ENCODE data around the gene UBE2E2. TPM values are rescaled to one million over a fixed set of nuclear protein-coding genes. Genes with fewer than 3 reads are reported as not detected.

UBE2E2 gene
- total RNA-seq, 1 experiment from 2014 or later, result 38.6 TPM

- DNase-seq, result no peak
- Mint-ChIP-seq H3K27me3 (ENCODE audit: low read depth) (no peaks in the 10 kb centered on the region), H3K27ac (no peak overlapping the region), H3K4me3 (no peak overlapping the region), H3K36me3 (ENCODE audit: insufficient read depth in 1 of 3, low read depth in 3 of 3) (no peaks in the 10 kb centered on the region), H3K9me3 (no peaks in the 10 kb centered on the region), H3K4me1 (peaks cover 3 to 18% of the 10 kb centered on the region in 2 experiments; a peak in 2 of 4 replicates)
- Histone ChIP-seq H3K27me3 (ENCODE audit: insufficient read depth, low read length) (no peaks in the 10 kb centered on the region), H3K56ac (ENCODE audit: insufficient read length, low read depth, low read length) (no peak overlapping the region), H2BK20ac (ENCODE audit: low read depth, low read length, poor library complexity, severe bottlenecking) (no peak overlapping the region), H2BK5ac (ENCODE audit: insufficient read length, low read length) (no peak overlapping the region), H3K14ac (ENCODE audit: insufficient read depth, low read length) (no peak overlapping the region), H3K79me1 (ENCODE audit: insufficient read depth, low read depth, low read length, poor library complexity, severe bottlenecking) (no peaks in the 10 kb centered on the region), H2BK12ac (ENCODE audit: insufficient read length, low read depth, low read length) (no peak overlapping the region), H3K4ac (ENCODE audit: low read depth, low read length) (no peak overlapping the region), H2BK120ac (ENCODE audit: low read depth, low read length, poor library complexity, severe bottlenecking) (no peak overlapping the region), H2BK15ac (ENCODE audit: low read depth, low read length) (no peak overlapping the region), H3T11ph (ENCODE audit: low read length) (no peak overlapping the region), H4K5ac (ENCODE audit: insufficient read length, low read depth, low read length) (no peak overlapping the region), H3K9me3 (ENCODE audit: control insufficient read depth, low read depth, low read length) (no peaks in the 10 kb centered on the region), H3K4me2 (ENCODE audit: insufficient read depth, insufficient read length, low read length) (no peak overlapping the region), H4K20me1 (ENCODE audit: control insufficient read depth, insufficient read depth, insufficient read length) (no peaks in the 10 kb centered on the region), H3K23me2 (ENCODE audit: insufficient read length, low read depth, low read length, poor library complexity, severe bottlenecking) (no peaks in the 10 kb centered on the region), H4K8ac (replicated peaks; ENCODE audit: insufficient read length, low read depth, low read length) (no peak overlapping the region), H3K23ac (ENCODE audit: insufficient read length, low read depth, low read length) (no peak overlapping the region), H2AFZ (ENCODE audit: low read length) (no peak overlapping the region), H2AK5ac (ENCODE audit: insufficient read length, low read length) (no peak overlapping the region), H3K9ac (ENCODE audit: extremely low read depth, insufficient read length, low read length) (no peak overlapping the region), H3K18ac (ENCODE audit: insufficient read length, low read depth, low read length) (no peak overlapping the region), H3K27ac (ENCODE audit: insufficient read length, low read depth, low read length) (no peak overlapping the region), H3K4me1 (ENCODE audit: insufficient read depth, low read length) (no peaks in the 10 kb centered on the region; the same call in 1 of the 2 replicates), H3K79me2 (ENCODE audit: insufficient read depth, low read length) (0 out of 2 replicates have a peak, but pooled peaks cover 2% of the 10 kb centered on the region), H4K91ac (ENCODE audit: insufficient read length, low read depth, low read length) (no peak overlapping the region)
- WGBS (ENCODE audit: extremely low coverage, insufficient read length, low lambda C conversion rate), result no CpG with 5 or more reads among the region's 2 CpGs
- TF ChIP-seq, protein P1, sequence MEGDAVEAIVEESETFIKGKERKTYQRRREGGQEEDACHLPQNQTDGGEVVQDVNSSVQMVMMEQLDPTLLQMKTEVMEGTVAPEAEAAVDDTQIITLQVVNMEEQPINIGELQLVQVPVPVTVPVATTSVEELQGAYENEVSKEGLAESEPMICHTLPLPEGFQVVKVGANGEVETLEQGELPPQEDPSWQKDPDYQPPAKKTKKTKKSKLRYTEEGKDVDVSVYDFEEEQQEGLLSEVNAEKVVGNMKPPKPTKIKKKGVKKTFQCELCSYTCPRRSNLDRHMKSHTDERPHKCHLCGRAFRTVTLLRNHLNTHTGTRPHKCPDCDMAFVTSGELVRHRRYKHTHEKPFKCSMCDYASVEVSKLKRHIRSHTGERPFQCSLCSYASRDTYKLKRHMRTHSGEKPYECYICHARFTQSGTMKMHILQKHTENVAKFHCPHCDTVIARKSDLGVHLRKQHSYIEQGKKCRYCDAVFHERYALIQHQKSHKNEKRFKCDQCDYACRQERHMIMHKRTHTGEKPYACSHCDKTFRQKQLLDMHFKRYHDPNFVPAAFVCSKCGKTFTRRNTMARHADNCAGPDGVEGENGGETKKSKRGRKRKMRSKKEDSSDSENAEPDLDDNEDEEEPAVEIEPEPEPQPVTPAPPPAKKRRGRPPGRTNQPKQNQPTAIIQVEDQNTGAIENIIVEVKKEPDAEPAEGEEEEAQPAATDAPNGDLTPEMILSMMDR (conservative IDR thresholded peaks at IDR 0.05), result no peak
Observed at GRCh38 chr3:23448998-23449537, 245.9 kb downstream of the UBE2E2 start.

All from H9 (cell line).